ENCODE measurements around the gene MAP2K3. TPM values are rescaled to one million over a fixed set of nuclear protein-coding genes. Genes with fewer than 3 reads are reported as not detected.
A peak's percentile ranks its signal among the peaks of the same experiment; 100 is the strongest.

Gene MAP2K3
- total and polyA plus RNA-seq, 2 of the 8 experiments (the other 6 are each of a cell fraction or from before 2014, with no cell fraction given): 16.9 to 33.5 TPM

- Histone ChIP-seq H3K27me3 (replicated peaks in 1 of 4; ENCODE audit: control insufficient read depth in 3 of 4, extremely low read depth in 1 of 4, insufficient read depth in 3 of 4, low read length in 3 of 4) (peaks cover 12 to 44% (median 28%) of the 10 kb centered on the region in 4 experiments), H2AK5ac (ENCODE audit: low read depth, low read length) (no peak overlapping the region), H3K9ac (replicated peaks in 1 of 4; ENCODE audit: extremely low read depth in 1 of 4, low read depth in 3 of 4, low read length in 3 of 4) (no peak overlapping the region), H4K8ac (ENCODE audit: extremely low read depth, insufficient read depth, low read length) (no peak overlapping the region), H3K4me3 (ENCODE audit: extremely low read depth in 1 of 4, insufficient read depth in 2 of 4, low read depth in 3 of 4, low read length in 4 of 4) (no peak overlapping the region), H2BK20ac (ENCODE audit: low read length) (no peak overlapping the region), H4K5ac (ENCODE audit: insufficient read length, low read depth, low read length) (no peak overlapping the region), H3K23me2 (ENCODE audit: low read depth, low read length) (peaks cover 13% of the 10 kb centered on the region; the same call in 1 of the 2 replicates), H3K14ac (ENCODE audit: insufficient read length) (no peak overlapping the region), H3K56ac (replicated peaks; ENCODE audit: insufficient read length, low read depth, low read length) (no peak overlapping the region), H3K36me3 (ENCODE audit: control insufficient read depth in 2 of 4, insufficient read depth in 4 of 4, low read length in 3 of 4) (no peaks in the 10 kb centered on the region), H3K79me2 (ENCODE audit: control insufficient read depth in 1 of 2, insufficient read depth in 2 of 2, low read length in 2 of 2) (peaks cover 0 to under 1% of the 10 kb centered on the region in 2 experiments; a peak in 1 of 4 replicates), H3K18ac (ENCODE audit: extremely low read depth, low read length) (no peak overlapping the region), H3K9me3 (ENCODE audit: insufficient read depth in 2 of 2, low read depth in 1 of 2, low read length in 1 of 2) (no peaks in the 10 kb centered on the region), H3K4me1 (replicated peaks in 1 of 4; ENCODE audit: control insufficient read depth in 3 of 4, insufficient read depth in 4 of 4, low read length in 3 of 4) (peaks cover 0 to 5% (median 2%) of the 10 kb centered on the region in 4 experiments; a peak in 3 of 7 replicates), H3K23ac (ENCODE audit: insufficient read length) (no peak overlapping the region), H3K27ac (ENCODE audit: low read depth, low read length) (no peak overlapping the region), H2BK12ac (ENCODE audit: low read depth, low read length) (peak overlapping the region; percentile 75; the same call in 1 of the 2 replicates), H4K91ac (replicated peaks; ENCODE audit: insufficient read length, low read length) (no peak overlapping the region), H2BK120ac (replicated peaks; ENCODE audit: low read depth, low read length) (no peak overlapping the region), H2BK5ac (ENCODE audit: low read depth, low read length) (no peak overlapping the region), H4K20me1 (replicated peaks in 1 of 2; ENCODE audit: control insufficient read depth in 1 of 2, insufficient read depth in 2 of 2, low read length in 2 of 2) (no peaks in the 10 kb centered on the region), H3K4me2 (ENCODE audit: insufficient read depth in 1 of 2, low read depth in 2 of 2, low read length in 2 of 2) (no peak overlapping the region), H2AFZ (ENCODE audit: low read length) (no peak overlapping the region), H2BK15ac (ENCODE audit: low read length) (peak overlapping the region; percentile 50; the same call in 1 of the 2 replicates), H3K79me1 (ENCODE audit: low read depth, low read length) (peaks cover 1% of the 10 kb centered on the region), H3K4ac (replicated peaks; ENCODE audit: insufficient read length, low read depth, low read length) (no peak overlapping the region)
- POLR2A ChIA-PET (ENCODE audit: partially characterized antibody): interaction anchor here (0.6 kb wide), 1 partner anchor 15 kb away, joined by 3 read pairs; no protein-coding TSS in a partner anchor
- CTCF ChIA-PET (ENCODE audit: partially characterized antibody): interaction anchor here (0.6 to 2.7 kb wide), 21 partner anchors 10 to 236 kb away, joined by 3 to 11 read pairs (median 3); no protein-coding TSS in a partner anchor
- peak in 1 of 2 experiments; percentile 97 for DNase-seq (ENCODE audit: low read depth in 1 of 2, low spot score in 2 of 2)
- FAIRE-seq: no peak
- WGBS, 2 experiments (ENCODE audit: extremely low coverage in 1 of 2, insufficient coverage in 1 of 2, insufficient read length in 1 of 2, insufficient replicate concordance in 2 of 2, low coverage in 1 of 2, low lambda C conversion rate in 2 of 2, missing lambda C conversion rate in 1 of 2): 47% methylated on average over 10 of the region's 10 CpGs; no CpG with 5 or more reads in 1 of the 2 experiments
- TF ChIP-seq FOSL1 (IDR thresholded peaks at IDR 0.05; ENCODE audit: insufficient read depth, low read depth, low read length) (no peak), TCF12 (IDR thresholded peaks at IDR 0.05; ENCODE audit: low read depth, low read length) (0 out of 2 replicates have a peak, but pooled peaks have one; percentile 51), TAF1 (IDR thresholded peaks at IDR 0.05; ENCODE audit: low read depth, low read length) (no peak), MAFK (IDR thresholded peaks at IDR 0.05; ENCODE audit: low read depth, low read length) (no peak), EGR1 (IDR thresholded peaks at IDR 0.05; ENCODE audit: borderline replicate concordance, low read depth, low read length) (peak; percentile 4; the same call in 1 of the 2 replicates), CHD2 (IDR thresholded peaks at IDR 0.05; ENCODE audit: low read length) (0 out of 2 replicates have a peak, but pooled peaks have one; percentile 26), NRF1 (IDR thresholded peaks at IDR 0.05; ENCODE audit: low read depth, low read length) (no peak), SAP30 (IDR thresholded peaks at IDR 0.05; ENCODE audit: insufficient read depth, insufficient replicate concordance, low read length) (no peak), RAD21 (IDR thresholded peaks at IDR 0.05 in 1 of 2, conservative IDR thresholded peaks at IDR 0.05 in 1 of 2; ENCODE audit: low read depth in 2 of 2, low read length in 2 of 2) (peak; percentile 91 to 93), HDAC6 (IDR thresholded peaks at IDR 0.05; ENCODE audit: low read depth, low read length) (no peak), RBBP5 (IDR thresholded peaks at IDR 0.05; ENCODE audit: borderline replicate concordance, low read depth, low read length) (no peak), SUZ12 (IDR thresholded peaks at IDR 0.05; ENCODE audit: low read length) (no peak), EZH2 (IDR thresholded peaks at IDR 0.05; ENCODE audit: low read depth, low read length, severe bottlenecking) (no peak)
Measured at GRCh38 chr17:21280081-21280518, 4.4 kb upstream of the MAP2K3 start.
